Measurements from ENCODE around the gene ST3GAL6. TPM values are rescaled to one million over a fixed set of nuclear protein-coding genes. Genes with fewer than 3 reads are reported as not detected.
A peak's percentile ranks its signal among the peaks of the same experiment; 100 is the strongest.

The ST3GAL6 gene
- total RNA-seq, 1 donor from 2014 or later = 46.8 TPM

GRCh38 chr3:98811048-98811447, 47.9 kb downstream of the ST3GAL6 start:
- Mint-ChIP-seq H3K9me3 (ENCODE audit: low read depth) (no peaks in the 10 kb centered on the region), H3K27me3 (no peaks in the 10 kb centered on the region), H3K4me3 (ENCODE audit: low read depth) (no peak overlapping the region), H3K4me1 (ENCODE audit: low read depth) (peaks cover 13% of the 10 kb centered on the region), H3K27ac (no peak overlapping the region), H3K36me3 (ENCODE audit: insufficient read depth) (peaks cover 20% of the 10 kb centered on the region)
- TF ChIP-seq CTCF (IDR thresholded peaks at IDR 0.05; ENCODE audit: unreplicated experiment) = no peak
- DNase-seq (ENCODE audit: low spot score, unreplicated experiment) = no peak

GRCh38 chr3:98812851-98813374, 49.8 kb downstream of the ST3GAL6 start:
- Mint-ChIP-seq H3K4me1 (ENCODE audit: low read depth) (peaks cover 13% of the 10 kb centered on the region), H3K27ac (no peak overlapping the region), H3K27me3 (no peaks in the 10 kb centered on the region), H3K9me3 (ENCODE audit: low read depth) (no peaks in the 10 kb centered on the region), H3K36me3 (ENCODE audit: insufficient read depth) (peaks cover 10% of the 10 kb centered on the region), H3K4me3 (ENCODE audit: low read depth) (no peak overlapping the region)
- no peak for DNase-seq (ENCODE audit: low spot score, unreplicated experiment)
- peak; percentile 81 for TF ChIP-seq CTCF (IDR thresholded peaks at IDR 0.05; ENCODE audit: unreplicated experiment)

- no peak overlapping the region for H3K27ac Mint-ChIP-seq
- no peaks in the 10 kb centered on the region for H3K27me3 Mint-ChIP-seq
Observed at GRCh38 chr3:98814817-98815420, 51.8 kb downstream of the ST3GAL6 start.

GRCh38 chr3:98817547-98818041, 54.5 kb downstream of the ST3GAL6 start:
- Mint-ChIP-seq H3K27ac (no peak overlapping the region), H3K4me1 (ENCODE audit: low read depth) (no peaks in the 10 kb centered on the region), H3K27me3 (no peaks in the 10 kb centered on the region), H3K9me3 (ENCODE audit: low read depth) (no peaks in the 10 kb centered on the region), H3K36me3 (ENCODE audit: insufficient read depth) (peaks cover 14% of the 10 kb centered on the region), H3K4me3 (ENCODE audit: low read depth) (no peak overlapping the region)
- peak; percentile 79 for TF ChIP-seq CTCF (IDR thresholded peaks at IDR 0.05; ENCODE audit: unreplicated experiment)
- no peak for DNase-seq (ENCODE audit: low spot score, unreplicated experiment)

More at GRCh38 chr3:98814817-98815420, 51.8 kb downstream of the ST3GAL6 start:
- no peaks in the 10 kb centered on the region for H3K9me3 Mint-ChIP-seq (ENCODE audit: low read depth)
- DNase-seq (ENCODE audit: low spot score, unreplicated experiment) = no peak
- peaks cover 13% of the 10 kb centered on the region for H3K36me3 Mint-ChIP-seq (ENCODE audit: insufficient read depth)
- no peak for TF ChIP-seq CTCF (IDR thresholded peaks at IDR 0.05; ENCODE audit: unreplicated experiment)
- no peak overlapping the region for H3K4me3 Mint-ChIP-seq (ENCODE audit: low read depth)
- H3K4me1 Mint-ChIP-seq (ENCODE audit: low read depth) = peaks cover 11% of the 10 kb centered on the region

GRCh38 chr3:98821063-98821462, 57.9 kb downstream of the ST3GAL6 start:
- no peak for TF ChIP-seq CTCF (IDR thresholded peaks at IDR 0.05; ENCODE audit: unreplicated experiment)
- peaks cover 17% of the 10 kb centered on the region for H3K36me3 Mint-ChIP-seq (ENCODE audit: insufficient read depth)
- no peak overlapping the region for H3K27ac Mint-ChIP-seq
- H3K9me3 Mint-ChIP-seq (ENCODE audit: low read depth) = no peaks in the 10 kb centered on the region
- DNase-seq (ENCODE audit: low spot score, unreplicated experiment) = no peak
- no peaks in the 10 kb centered on the region for H3K27me3 Mint-ChIP-seq
- no peaks in the 10 kb centered on the region for H3K4me1 Mint-ChIP-seq (ENCODE audit: low read depth)
- no peak overlapping the region for H3K4me3 Mint-ChIP-seq (ENCODE audit: low read depth)
